ENCODE results near the gene CXCL11.

CXCL11 gene

GRCh38 chr4:76022031-76022430 is 13.8 kb downstream of the CXCL11 start:
- H3K4me2 ChIP-seq: peak overlapping the region in 3 of 11 experiments; percentile 22 to 58 (median 23); a peak in 3 of 22 replicates
- no peak overlapping the region for H3K27ac ChIP-seq
- peaks cover 0 to 43% (median 3%) of the 10 kb centered on the region in 10 experiments; a peak in 9 of 20 replicates for H3K4me1 ChIP-seq
- no peak for TF ChIP-seq Cebpa-rat (IDR thresholded peaks at IDR 0.05)
- H3K4me3 ChIP-seq: no peak overlapping the region
- H4K20me1 ChIP-seq: no peaks in the 10 kb centered on the region
- no peak overlapping the region for H3K9ac ChIP-seq
- no peaks in the 10 kb centered on the region for H3K36me3 ChIP-seq
- H3K27me3 ChIP-seq: no peaks in the 10 kb centered on the region
- H3K9me3 ChIP-seq (replicated peaks in 1 of 11): no peaks in the 10 kb centered on the region

- Histone ChIP-seq H3K4me2 (no peak overlapping the region), H3K27me3 (no peaks in the 10 kb centered on the region), H3K27ac (no peak overlapping the region), H3K9ac (no peak overlapping the region), H3K9me3 (replicated peaks in 1 of 11) (no peaks in the 10 kb centered on the region), H3K4me3 (no peak overlapping the region), H4K20me1 (no peaks in the 10 kb centered on the region), H3K36me3 (no peaks in the 10 kb centered on the region), H3K4me1 (peaks cover 3 to 43% (median 15%) of the 10 kb centered on the region in 10 experiments; a peak in 17 of 20 replicates)
- no peak for TF ChIP-seq Cebpa-rat (IDR thresholded peaks at IDR 0.05)
These were observed 18.7 kb downstream of the CXCL11 start for GRCh38 chr4:76017056-76017686.

GRCh38 chr4:76016393-76016792 is 19.5 kb downstream of the CXCL11 start:
- no peak overlapping the region for H3K9ac ChIP-seq

GRCh38 chr4:76013540-76013939 is 22.3 kb downstream of the CXCL11 start:
- Histone ChIP-seq H3K4me1 (peaks cover 3 to 42% (median 24%) of the 10 kb centered on the region in 10 experiments; a peak in 18 of 20 replicates), H3K9me3 (replicated peaks in 1 of 11) (no peaks in the 10 kb centered on the region), H3K27me3 (no peaks in the 10 kb centered on the region), H4K20me1 (no peaks in the 10 kb centered on the region), H3K9ac (no peak overlapping the region), H3K4me2 (no peak overlapping the region), H3K27ac (no peak overlapping the region), H3K36me3 (no peaks in the 10 kb centered on the region), H3K4me3 (no peak overlapping the region)
- no peak for TF ChIP-seq Cebpa-rat (IDR thresholded peaks at IDR 0.05)

More at GRCh38 chr4:76016393-76016792, 19.5 kb downstream of the CXCL11 start:
- H3K4me2 ChIP-seq: no peak overlapping the region; a peak in 1 of 22 replicates
- no peaks in the 10 kb centered on the region for H3K9me3 ChIP-seq (replicated peaks in 1 of 11)
- no peaks in the 10 kb centered on the region for H3K27me3 ChIP-seq
- H4K20me1 ChIP-seq: no peaks in the 10 kb centered on the region
- peaks cover 3 to 43% (median 22%) of the 10 kb centered on the region in 10 experiments; a peak in 18 of 20 replicates for H3K4me1 ChIP-seq
- H3K4me3 ChIP-seq: no peak overlapping the region
- no peak overlapping the region for H3K27ac ChIP-seq
- no peaks in the 10 kb centered on the region for H3K36me3 ChIP-seq
- TF ChIP-seq Cebpa-rat (IDR thresholded peaks at IDR 0.05): no peak

- no peaks in the 10 kb centered on the region for H3K36me3 ChIP-seq
- H3K9me3 ChIP-seq (replicated peaks in 1 of 11): no peaks in the 10 kb centered on the region
- peak overlapping the region in 8 of 11 experiments; percentile 4 to 87 (median 59); a peak in 11 of 22 replicates for H3K4me2 ChIP-seq
- TF ChIP-seq Cebpa-rat (IDR thresholded peaks at IDR 0.05): no peak
- no peaks in the 10 kb centered on the region for H4K20me1 ChIP-seq
- peak overlapping the region in 2 of 11 experiments; percentile 3 to 11; a peak in 1 of 22 replicates for H3K9ac ChIP-seq
- peak overlapping the region in 5 of 11 experiments; percentile 14 to 48 (median 24); a peak in 7 of 22 replicates for H3K27ac ChIP-seq
- no peaks in the 10 kb centered on the region for H3K27me3 ChIP-seq
- H3K4me1 ChIP-seq: peaks cover 3 to 42% (median 24%) of the 10 kb centered on the region in 10 experiments; a peak in 18 of 20 replicates
- H3K4me3 ChIP-seq: no peak overlapping the region
These were observed 23.5 kb downstream of the CXCL11 start for GRCh38 chr4:76012388-76012801.

- peaks cover 3 to 42% (median 24%) of the 10 kb centered on the region in 10 experiments; a peak in 18 of 20 replicates for H3K4me1 ChIP-seq
- H3K27me3 ChIP-seq: no peaks in the 10 kb centered on the region
- no peaks in the 10 kb centered on the region for H3K9me3 ChIP-seq (replicated peaks in 1 of 11)
- H3K36me3 ChIP-seq: no peaks in the 10 kb centered on the region
- H3K9ac ChIP-seq: peak overlapping the region in 2 of 11 experiments; percentile 3 to 11; a peak in 1 of 22 replicates
- TF ChIP-seq Cebpa-rat (IDR thresholded peaks at IDR 0.05): no peak
- H3K4me3 ChIP-seq: no peak overlapping the region
- H3K27ac ChIP-seq: peak overlapping the region in 6 of 11 experiments; percentile 7 to 48 (median 24); a peak in 8 of 22 replicates
- no peaks in the 10 kb centered on the region for H4K20me1 ChIP-seq
- peak overlapping the region in 9 of 11 experiments; percentile 2 to 87 (median 52); a peak in 13 of 22 replicates for H3K4me2 ChIP-seq
These were observed 24.0 kb downstream of the CXCL11 start for GRCh38 chr4:76011700-76012387.

GRCh38 chr4:76011018-76011670 is 24.7 kb downstream of the CXCL11 start:
- no peaks in the 10 kb centered on the region for H3K36me3 ChIP-seq
- no peak overlapping the region for H3K4me3 ChIP-seq
- peaks cover 3 to 42% (median 24%) of the 10 kb centered on the region in 10 experiments; a peak in 18 of 20 replicates for H3K4me1 ChIP-seq
- peak overlapping the region in 8 of 11 experiments; percentile 4 to 87 (median 59); a peak in 13 of 22 replicates for H3K4me2 ChIP-seq
- peak overlapping the region in 3 of 11 experiments; percentile 14 to 32 (median 24); a peak in 2 of 22 replicates for H3K27ac ChIP-seq
- no peaks in the 10 kb centered on the region for H3K9me3 ChIP-seq (replicated peaks in 1 of 11)
- TF ChIP-seq Cebpa-rat (IDR thresholded peaks at IDR 0.05): no peak
- no peak overlapping the region; a peak in 1 of 22 replicates for H3K9ac ChIP-seq
- H3K27me3 ChIP-seq: no peaks in the 10 kb centered on the region
- no peaks in the 10 kb centered on the region for H4K20me1 ChIP-seq

- no peak overlapping the region for H3K4me3 ChIP-seq
- H4K20me1 ChIP-seq: no peaks in the 10 kb centered on the region
- no peak overlapping the region for H3K27ac ChIP-seq
- peaks cover 1 to 38% (median 22%) of the 10 kb centered on the region in 10 experiments; a peak in 18 of 20 replicates for H3K4me1 ChIP-seq
- TF ChIP-seq Cebpa-rat (IDR thresholded peaks at IDR 0.05): no peak
- H3K36me3 ChIP-seq: no peaks in the 10 kb centered on the region
- no peaks in the 10 kb centered on the region for H3K9me3 ChIP-seq (replicated peaks in 1 of 11)
- H3K27me3 ChIP-seq: no peaks in the 10 kb centered on the region
- no peak overlapping the region for H3K9ac ChIP-seq
- H3K4me2 ChIP-seq: peak overlapping the region in 2 of 11 experiments; percentile 78 to 87; a peak in 2 of 22 replicates
These were observed 25.3 kb downstream of the CXCL11 start for GRCh38 chr4:76010576-76010975.

- no peak overlapping the region for H3K4me2 ChIP-seq
- H3K36me3 ChIP-seq: no peaks in the 10 kb centered on the region
- peaks cover 0 to 26% (median 14%) of the 10 kb centered on the region in 10 experiments; a peak in 17 of 20 replicates for H3K4me1 ChIP-seq
- no peak for TF ChIP-seq Cebpa-rat (IDR thresholded peaks at IDR 0.05)
- no peaks in the 10 kb centered on the region for H3K9me3 ChIP-seq (replicated peaks in 1 of 11)
- no peaks in the 10 kb centered on the region for H4K20me1 ChIP-seq
- no peak overlapping the region for H3K9ac ChIP-seq
- no peak overlapping the region for H3K4me3 ChIP-seq
- no peaks in the 10 kb centered on the region for H3K27me3 ChIP-seq
- no peak overlapping the region for H3K27ac ChIP-seq
These were observed 26.6 kb downstream of the CXCL11 start for GRCh38 chr4:76009311-76009710.

All from BLaER1 treated with 17β-estradiol and CSF1 and Interleukin-3, amounts not matched to agents 10 nM and 100 nM (cell line).